Activated T-helper 17 cell treated with anti-CD3 and anti-CD28 coated beads, Interleukin-2, amount 50 U/mL, for 72 hours (primary cell): ENCODE data around the gene STX1B. TPM values are rescaled to one million over a fixed set of nuclear protein-coding genes. Genes with fewer than 3 reads are reported as not detected.

Experiments used
- ATAC-seq: fragments of 150-1000 bp; cut with Tn5 transposase; replicated peaks from 2 replicates; pipeline ENCODE4 v1.10.0; 2021; ENCODE audit warnings: mild to moderate bottlenecking, moderate library complexity
- H3K27ac Mint-ChIP-seq: one replicate; pipeline ENCODE4 v1.8.0; 2022; ENCODE audit warnings: mixed read lengths
- H3K27me3 Mint-ChIP-seq: one replicate; pipeline ENCODE4 v1.8.0; 2022; ENCODE audit warnings: mixed read lengths
- H3K36me3 Mint-ChIP-seq: one replicate; pipeline ENCODE4 v1.8.0; 2022; ENCODE audit warnings: low read depth, mild to moderate bottlenecking, mixed read lengths
- H3K4me1 Mint-ChIP-seq: one replicate; pipeline ENCODE4 v1.8.0; 2022; ENCODE audit warnings: mixed read lengths
- H3K4me3 Mint-ChIP-seq: one replicate; pipeline ENCODE4 v1.8.0; 2022; ENCODE audit warnings: mild to moderate bottlenecking, mixed read lengths
- H3K9me3 Mint-ChIP-seq: one replicate; pipeline ENCODE4 v1.8.0; 2022; ENCODE audit warnings: mixed read lengths
- total RNA-seq, 2 donors: library from RNA; stranded (reverse); gene quantifications; one replicate each; pipeline ENCODE4 v1.2.3, GENCODE V29; 2022

STX1B gene
- total RNA-seq, 2 donors from 2014 or later: 0.17 to 0.95 TPM

GRCh38 chr16:31006086-31006385 is 4.4 kb downstream of the STX1B start:
- Mint-ChIP-seq H3K9me3 (no peaks in the 10 kb centered on the region), H3K27me3 (peaks cover 4% of the 10 kb centered on the region), H3K4me3 (no peak overlapping the region), H3K36me3 (no peaks in the 10 kb centered on the region), H3K4me1 (no peaks in the 10 kb centered on the region), H3K27ac (no peak overlapping the region)
- no peak for ATAC-seq

- Mint-ChIP-seq H3K9me3 (no peaks in the 10 kb centered on the region), H3K27me3 (peaks cover 4% of the 10 kb centered on the region), H3K36me3 (no peaks in the 10 kb centered on the region), H3K27ac (no peak overlapping the region), H3K4me3 (no peak overlapping the region), H3K4me1 (no peaks in the 10 kb centered on the region)
- ATAC-seq: no peak
These were observed 4.9 kb downstream of the STX1B start for GRCh38 chr16:31005350-31006085.

GRCh38 chr16:31004658-31005057 is 5.8 kb downstream of the STX1B start:
- no peaks in the 10 kb centered on the region for H3K4me1 Mint-ChIP-seq
- H3K4me3 Mint-ChIP-seq: no peak overlapping the region
- no peaks in the 10 kb centered on the region for H3K36me3 Mint-ChIP-seq
- peaks cover 1% of the 10 kb centered on the region for H3K27me3 Mint-ChIP-seq
- no peaks in the 10 kb centered on the region for H3K9me3 Mint-ChIP-seq
- ATAC-seq: no peak
- no peak overlapping the region for H3K27ac Mint-ChIP-seq

GRCh38 chr16:31003744-31004143 is 6.7 kb downstream of the STX1B start:
- Mint-ChIP-seq H3K4me3 (no peak overlapping the region), H3K4me1 (no peaks in the 10 kb centered on the region), H3K27me3 (no peaks in the 10 kb centered on the region), H3K36me3 (no peaks in the 10 kb centered on the region), H3K27ac (no peak overlapping the region), H3K9me3 (no peaks in the 10 kb centered on the region)
- no peak for ATAC-seq

GRCh38 chr16:31002862-31003341 is 7.5 kb downstream of the STX1B start:
- Mint-ChIP-seq H3K27ac (no peak overlapping the region), H3K9me3 (no peaks in the 10 kb centered on the region), H3K36me3 (no peaks in the 10 kb centered on the region), H3K4me1 (no peaks in the 10 kb centered on the region), H3K4me3 (no peak overlapping the region), H3K27me3 (no peaks in the 10 kb centered on the region)
- no peak for ATAC-seq

- no peak for ATAC-seq
- Mint-ChIP-seq H3K27ac (no peak overlapping the region), H3K27me3 (no peaks in the 10 kb centered on the region), H3K4me1 (no peaks in the 10 kb centered on the region), H3K9me3 (no peaks in the 10 kb centered on the region), H3K4me3 (no peak overlapping the region), H3K36me3 (no peaks in the 10 kb centered on the region)
These were observed 8.2 kb downstream of the STX1B start for GRCh38 chr16:31002250-31002700.

- H3K27me3 Mint-ChIP-seq: no peaks in the 10 kb centered on the region
- ATAC-seq: no peak
- H3K4me1 Mint-ChIP-seq: no peaks in the 10 kb centered on the region
- H3K9me3 Mint-ChIP-seq: no peaks in the 10 kb centered on the region
- no peak overlapping the region for H3K27ac Mint-ChIP-seq
- no peak overlapping the region for H3K4me3 Mint-ChIP-seq
- no peaks in the 10 kb centered on the region for H3K36me3 Mint-ChIP-seq
These were observed 8.8 kb downstream of the STX1B start for GRCh38 chr16:31001507-31002249.

GRCh38 chr16:31000671-31001382 is 9.6 kb downstream of the STX1B start:
- Mint-ChIP-seq H3K4me1 (no peaks in the 10 kb centered on the region), H3K27me3 (no peaks in the 10 kb centered on the region), H3K9me3 (no peaks in the 10 kb centered on the region), H3K27ac (no peak overlapping the region), H3K36me3 (no peaks in the 10 kb centered on the region), H3K4me3 (no peak overlapping the region)
- ATAC-seq: no peak

- no peaks in the 10 kb centered on the region for H3K27me3 Mint-ChIP-seq
- no peak overlapping the region for H3K27ac Mint-ChIP-seq
- ATAC-seq: no peak
- no peaks in the 10 kb centered on the region for H3K36me3 Mint-ChIP-seq
- no peaks in the 10 kb centered on the region for H3K9me3 Mint-ChIP-seq
- no peak overlapping the region for H3K4me3 Mint-ChIP-seq
- H3K4me1 Mint-ChIP-seq: peaks cover 6% of the 10 kb centered on the region
These were observed 11.3 kb downstream of the STX1B start for GRCh38 chr16:30998852-30999761.

- no peak overlapping the region for H3K27ac Mint-ChIP-seq
- H3K4me3 Mint-ChIP-seq: peak overlapping the region; percentile 70
- no peaks in the 10 kb centered on the region for H3K36me3 Mint-ChIP-seq
- no peaks in the 10 kb centered on the region for H3K27me3 Mint-ChIP-seq
- no peaks in the 10 kb centered on the region for H3K9me3 Mint-ChIP-seq
- ATAC-seq: no peak
- peaks cover 6% of the 10 kb centered on the region for H3K4me1 Mint-ChIP-seq
These were observed 12.4 kb downstream of the STX1B start for GRCh38 chr16:30997725-30998711.

- no peaks in the 10 kb centered on the region for H3K36me3 Mint-ChIP-seq
- peak; percentile 91 for ATAC-seq
- peaks cover 6% of the 10 kb centered on the region for H3K4me1 Mint-ChIP-seq
- no peak overlapping the region for H3K27ac Mint-ChIP-seq
- H3K9me3 Mint-ChIP-seq: no peaks in the 10 kb centered on the region
- no peaks in the 10 kb centered on the region for H3K27me3 Mint-ChIP-seq
- peak overlapping the region; percentile 70 for H3K4me3 Mint-ChIP-seq
These were observed 13.3 kb downstream of the STX1B start for GRCh38 chr16:30996985-30997724.

GRCh38 chr16:30996324-30996984 is 14.0 kb downstream of the STX1B start:
- Mint-ChIP-seq H3K9me3 (no peaks in the 10 kb centered on the region), H3K27ac (no peak overlapping the region), H3K4me1 (peaks cover 6% of the 10 kb centered on the region), H3K4me3 (peak overlapping the region; percentile 70), H3K27me3 (no peaks in the 10 kb centered on the region), H3K36me3 (no peaks in the 10 kb centered on the region)
- ATAC-seq: no peak
